ENCODE results near the gene SEZ6L2.

GRCh38 chr16:29836623-29837022 lies 62.7 kb downstream of the SEZ6L2 start:
- TF ChIP-seq YY1 (IDR thresholded peaks at IDR 0.05; ENCODE audit: insufficient read depth, insufficient read length) = no peak
- no peak for TF ChIP-seq ZNF274 (IDR thresholded peaks at IDR 0.05; ENCODE audit: low read depth, low read length)
- no peak for TF ChIP-seq SUZ12 (IDR thresholded peaks at IDR 0.05; ENCODE audit: extremely low read depth, insufficient read depth, insufficient read length)

Data from NT2/D1 (cell line).